ENCODE measurements around the gene MEGF11. TPM values are rescaled to one million over a fixed set of nuclear protein-coding genes. Genes with fewer than 3 reads are reported as not detected.

MEGF11 gene
- total RNA-seq, 1 donor from 2014 or later: not detected

- H3K4me1 Mint-ChIP-seq (ENCODE audit: low read depth): no peaks in the 10 kb centered on the region
- H3K9me3 Mint-ChIP-seq (ENCODE audit: low read depth): no peaks in the 10 kb centered on the region
- no peak for DNase-seq (ENCODE audit: low spot score)
- no peak overlapping the region for H3K27ac Mint-ChIP-seq (ENCODE audit: unreplicated experiment)
- no peak for TF ChIP-seq CTCF (IDR thresholded peaks at IDR 0.05)
- no peak overlapping the region for H3K4me3 Mint-ChIP-seq (ENCODE audit: unreplicated experiment)
- H3K36me3 Mint-ChIP-seq (ENCODE audit: low read depth): peaks cover 2% of the 10 kb centered on the region
- peaks cover 74% of the 10 kb centered on the region for H3K27me3 Mint-ChIP-seq (ENCODE audit: low read depth)
These were observed 97.1 kb downstream of the MEGF11 start for GRCh38 chr15:66156310-66156975.

GRCh38 chr15:66155065-66155464, 98.5 kb downstream of the MEGF11 start:
- Mint-ChIP-seq H3K4me1 (ENCODE audit: low read depth) (no peaks in the 10 kb centered on the region), H3K4me3 (ENCODE audit: unreplicated experiment) (no peak overlapping the region), H3K27ac (ENCODE audit: unreplicated experiment) (no peak overlapping the region), H3K9me3 (ENCODE audit: low read depth) (no peaks in the 10 kb centered on the region), H3K36me3 (ENCODE audit: low read depth) (peaks cover 2% of the 10 kb centered on the region), H3K27me3 (ENCODE audit: low read depth) (peaks cover 77% of the 10 kb centered on the region)
- no peak for TF ChIP-seq CTCF (IDR thresholded peaks at IDR 0.05)
- no peak for DNase-seq (ENCODE audit: low spot score)

- Mint-ChIP-seq H3K27ac (ENCODE audit: unreplicated experiment) (no peak overlapping the region), H3K9me3 (ENCODE audit: low read depth) (no peaks in the 10 kb centered on the region), H3K4me3 (ENCODE audit: unreplicated experiment) (no peak overlapping the region), H3K36me3 (ENCODE audit: low read depth) (peaks cover 2% of the 10 kb centered on the region), H3K27me3 (ENCODE audit: low read depth) (peaks cover 77% of the 10 kb centered on the region), H3K4me1 (ENCODE audit: low read depth) (no peaks in the 10 kb centered on the region)
- DNase-seq (ENCODE audit: low spot score): no peak
- TF ChIP-seq CTCF (IDR thresholded peaks at IDR 0.05): no peak
These were observed 99.0 kb downstream of the MEGF11 start for GRCh38 chr15:66154581-66154980.

GRCh38 chr15:66153549-66154415, 99.8 kb downstream of the MEGF11 start:
- peaks cover 79% of the 10 kb centered on the region for H3K27me3 Mint-ChIP-seq (ENCODE audit: low read depth)
- H3K27ac Mint-ChIP-seq (ENCODE audit: unreplicated experiment): no peak overlapping the region
- H3K4me3 Mint-ChIP-seq (ENCODE audit: unreplicated experiment): no peak overlapping the region
- H3K4me1 Mint-ChIP-seq (ENCODE audit: low read depth): no peaks in the 10 kb centered on the region
- DNase-seq (ENCODE audit: low spot score): no peak
- no peak for TF ChIP-seq CTCF (IDR thresholded peaks at IDR 0.05)
- peaks cover 2% of the 10 kb centered on the region for H3K36me3 Mint-ChIP-seq (ENCODE audit: low read depth)
- H3K9me3 Mint-ChIP-seq (ENCODE audit: low read depth): no peaks in the 10 kb centered on the region

DNA sequence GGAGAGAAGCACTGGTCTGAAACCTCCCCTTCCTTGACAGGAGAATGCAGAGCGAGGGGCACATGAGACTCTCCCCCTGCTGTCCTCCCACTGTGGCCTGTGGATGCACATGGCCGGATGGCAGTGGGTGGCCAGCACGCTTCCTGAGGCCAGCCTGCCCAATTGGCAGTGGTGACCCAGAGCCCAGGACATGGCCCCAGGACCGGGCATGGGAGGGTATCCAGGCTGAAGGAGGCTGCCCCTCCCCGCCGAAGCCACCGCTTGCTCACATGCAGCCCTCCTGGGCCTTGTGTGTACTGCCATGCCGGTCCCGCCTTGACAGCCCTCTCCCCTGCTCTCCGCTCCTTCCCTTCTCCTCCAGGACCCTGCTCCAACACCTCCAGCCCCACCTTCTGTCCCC, 100.9 kb downstream of the MEGF11 start:
- DNase-seq (ENCODE audit: low spot score): no peak

More for the DNA sequence above, 100.9 kb downstream of the MEGF11 start:
- H3K27me3 Mint-ChIP-seq (ENCODE audit: low read depth): peaks cover 74% of the 10 kb centered on the region
- no peak for TF ChIP-seq CTCF (IDR thresholded peaks at IDR 0.05)
- H3K9me3 Mint-ChIP-seq (ENCODE audit: low read depth): no peaks in the 10 kb centered on the region
- no peaks in the 10 kb centered on the region for H3K4me1 Mint-ChIP-seq (ENCODE audit: low read depth)
- no peak overlapping the region for H3K4me3 Mint-ChIP-seq (ENCODE audit: unreplicated experiment)
- no peak overlapping the region for H3K27ac Mint-ChIP-seq (ENCODE audit: unreplicated experiment)
- no peaks in the 10 kb centered on the region for H3K36me3 Mint-ChIP-seq (ENCODE audit: low read depth)
